IgD-negative memory B cell (primary cell): ENCODE data around the gene CAMK2B. TPM values are rescaled to one million over a fixed set of nuclear protein-coding genes. Genes with fewer than 3 reads are reported as not detected.

Experiments used
- H3K27ac Mint-ChIP-seq, 3 donors: one replicate each; pipeline ENCODE4 v1.8.0; 2020 to 2022; ENCODE audit warnings: mild to moderate bottlenecking in 3 of 3, mixed read lengths in 3 of 3, moderate library complexity in 1 of 3
- H3K27me3 Mint-ChIP-seq: one replicate; pipeline ENCODE4 v1.8.0; 2021; ENCODE audit warnings: mixed read lengths
- H3K36me3 Mint-ChIP-seq: one replicate; pipeline ENCODE4 v1.8.0; 2020; ENCODE audit warnings: mild to moderate bottlenecking, mixed read lengths
- H3K4me1 Mint-ChIP-seq, 3 donors: one replicate each; pipeline ENCODE4 v1.8.0; 2020 to 2022; ENCODE audit warnings: mixed read lengths in 3 of 3, mild to moderate bottlenecking in 1 of 3
- H3K4me3 Mint-ChIP-seq, 4 donors: one replicate each; pipeline ENCODE4 v1.8.0; 2020 to 2022; ENCODE audit warnings: mild to moderate bottlenecking in 4 of 4, mixed read lengths in 4 of 4, moderate library complexity in 3 of 4
- H3K9me3 Mint-ChIP-seq, 3 donors: one replicate each; pipeline ENCODE4 v1.8.0; 2020 to 2021; ENCODE audit warnings: mixed read lengths in 3 of 3, mild to moderate bottlenecking in 1 of 3
- polyA plus RNA-seq: library from polyadenylated mRNA; unstranded; fragments of 300-500 nt; fragmentation: Illumina TruSeq; gene quantifications from one replicate; pipeline ENCODE4 v1.2.3, GENCODE V29; 2021

CAMK2B gene
- polyA plus RNA-seq, 1 donor from 2014 or later = not detected

GRCh38 chr7:44282601-44283171, 42.7 kb downstream of the CAMK2B start:
- Mint-ChIP-seq H3K4me1 (peaks cover 0 to 3% (median 0%) of the 10 kb centered on the region in 3 donors), H3K9me3 (no peaks in the 10 kb centered on the region), H3K36me3 (peaks cover 1% of the 10 kb centered on the region), H3K27ac (no peak overlapping the region), H3K4me3 (no peak overlapping the region), H3K27me3 (no peaks in the 10 kb centered on the region)

DNA sequence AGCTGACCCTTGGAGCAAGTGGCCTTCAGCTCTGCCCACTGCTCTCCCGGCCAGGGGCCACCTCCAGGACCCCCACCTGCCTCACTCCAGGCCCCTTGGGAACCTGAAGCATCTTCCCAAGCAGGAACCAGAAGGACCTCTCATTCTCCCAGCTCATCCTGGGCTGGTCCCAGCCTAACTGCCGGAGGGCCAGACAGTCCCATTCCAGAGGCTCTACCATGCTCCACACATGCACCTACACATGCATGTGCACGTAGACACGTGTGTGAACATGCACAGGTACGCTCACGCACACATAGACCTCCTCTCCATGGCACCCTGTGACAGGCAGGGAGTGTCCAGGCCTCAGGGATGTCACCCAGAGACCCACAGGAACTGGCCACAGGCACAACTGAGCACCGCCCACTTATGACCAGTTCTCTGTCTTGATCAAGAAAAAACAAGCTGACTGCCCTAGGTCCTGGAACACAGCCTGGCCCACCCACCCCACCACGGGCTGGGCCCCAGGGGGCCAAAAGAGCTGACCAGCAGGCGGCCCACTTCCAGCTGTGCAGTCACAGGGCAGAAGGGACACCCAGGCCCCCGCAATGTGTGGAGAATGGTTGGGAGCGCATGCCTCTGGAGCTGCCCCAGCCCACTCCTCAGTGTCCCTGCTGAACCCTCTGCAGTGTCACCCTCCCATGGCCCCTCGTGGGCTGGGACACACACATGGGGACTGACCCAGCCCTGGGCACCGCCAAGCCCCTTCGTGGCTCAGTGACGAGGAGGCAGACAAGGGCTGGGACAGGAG, 43.4 kb downstream of the CAMK2B start:
- no peak overlapping the region for H3K4me3 Mint-ChIP-seq
- peaks cover 1% of the 10 kb centered on the region for H3K36me3 Mint-ChIP-seq
- H3K9me3 Mint-ChIP-seq = no peaks in the 10 kb centered on the region
- H3K4me1 Mint-ChIP-seq = no peaks in the 10 kb centered on the region
- H3K27me3 Mint-ChIP-seq = no peaks in the 10 kb centered on the region
- no peak overlapping the region for H3K27ac Mint-ChIP-seq

DNA sequence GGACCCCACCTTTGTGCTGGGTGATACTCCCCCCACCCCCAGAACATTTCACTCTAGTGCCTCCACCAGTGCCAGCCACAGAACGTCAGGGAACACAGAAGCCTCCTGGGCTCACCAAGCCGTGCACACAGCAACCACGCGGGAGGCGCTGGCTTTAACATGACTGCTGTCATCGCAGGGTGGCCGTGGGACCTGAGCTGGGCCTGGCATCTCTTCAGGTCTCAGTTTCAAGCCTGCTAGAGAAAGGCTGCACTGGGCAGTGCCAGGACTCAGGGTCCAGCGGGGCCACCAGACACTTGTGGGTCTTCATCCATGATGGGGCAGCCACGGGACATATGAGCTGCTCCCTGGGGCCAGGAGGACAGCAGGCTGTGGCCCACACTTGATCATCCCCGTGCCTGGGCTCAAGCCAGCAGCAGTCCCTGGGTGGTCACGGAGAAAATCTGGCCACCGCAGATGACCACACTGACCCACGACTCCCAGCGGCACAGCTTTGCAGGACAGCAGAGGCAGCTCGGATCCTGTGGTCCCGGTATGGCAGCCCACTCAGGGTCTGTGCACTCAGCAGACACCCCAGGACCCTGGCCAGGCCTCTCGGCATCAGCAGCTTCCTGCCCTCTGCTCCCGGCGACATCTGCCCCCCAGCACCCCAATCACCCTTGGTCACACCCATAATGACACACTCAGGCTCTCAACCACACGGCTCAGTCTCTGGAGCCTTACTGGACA, 44.2 kb downstream of the CAMK2B start:
- Mint-ChIP-seq H3K27ac (no peak overlapping the region), H3K9me3 (no peaks in the 10 kb centered on the region), H3K36me3 (peaks cover 1% of the 10 kb centered on the region), H3K4me1 (no peaks in the 10 kb centered on the region), H3K27me3 (no peaks in the 10 kb centered on the region), H3K4me3 (no peak overlapping the region)

DNA sequence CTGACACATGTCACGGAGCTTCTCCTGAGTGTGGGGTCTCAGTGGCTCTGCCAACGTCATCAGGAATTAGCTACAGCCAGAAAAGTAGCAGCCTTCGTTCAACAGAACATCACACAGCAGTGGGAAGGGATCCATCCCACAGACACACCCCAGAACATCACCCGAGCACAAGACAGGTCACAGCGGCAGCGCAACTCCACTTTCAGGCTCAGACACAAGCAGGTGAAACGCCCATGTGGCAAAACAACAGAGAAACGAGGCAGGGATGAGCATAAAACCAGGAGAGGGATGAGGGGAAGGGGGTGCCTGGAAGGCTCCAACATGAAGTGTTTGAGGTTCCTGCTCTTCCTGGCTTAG, 44.8 kb downstream of the CAMK2B start:
- Mint-ChIP-seq H3K36me3 (peaks cover 1% of the 10 kb centered on the region), H3K27ac (no peak overlapping the region), H3K4me1 (no peaks in the 10 kb centered on the region), H3K4me3 (no peak overlapping the region), H3K27me3 (no peaks in the 10 kb centered on the region), H3K9me3 (no peaks in the 10 kb centered on the region)

DNA sequence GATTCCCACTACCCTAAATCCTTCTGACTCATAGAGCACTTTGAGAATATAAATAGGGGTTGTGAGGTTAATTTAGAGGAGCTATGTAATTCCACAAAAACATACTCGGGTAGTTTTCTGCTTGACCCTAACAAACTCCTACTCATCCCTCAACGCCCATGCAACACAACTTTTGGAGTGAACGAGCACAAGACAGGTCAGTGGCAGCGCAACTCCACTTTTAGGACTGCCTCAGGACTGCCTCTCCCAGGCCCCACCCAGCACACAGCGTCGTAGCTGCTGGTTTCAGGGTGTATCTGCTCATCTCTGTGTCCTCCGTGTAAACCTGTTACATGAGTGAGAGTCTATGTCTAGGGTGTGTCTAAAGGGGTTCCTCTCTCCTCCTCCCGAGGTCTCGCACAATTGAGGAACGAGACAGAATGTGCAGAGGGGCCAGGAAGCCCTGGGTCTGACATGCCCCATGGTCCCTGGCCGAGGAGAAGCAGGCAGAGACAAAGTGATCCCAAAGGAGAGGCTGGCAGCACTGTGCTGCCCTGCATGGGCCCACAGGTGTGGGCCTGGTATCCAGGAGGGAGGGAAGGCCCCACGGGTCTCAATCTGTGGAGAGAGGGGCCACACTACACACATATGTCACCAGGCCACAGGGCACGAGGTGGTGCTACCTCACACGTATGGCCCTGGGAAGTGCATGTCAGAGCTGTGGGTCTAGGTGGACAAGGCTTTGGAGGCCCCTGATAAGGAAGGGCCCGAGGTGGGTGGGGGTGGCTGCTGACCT, 45.5 kb downstream of the CAMK2B start:
- Mint-ChIP-seq H3K4me1 (no peaks in the 10 kb centered on the region), H3K9me3 (no peaks in the 10 kb centered on the region), H3K27me3 (no peaks in the 10 kb centered on the region), H3K36me3 (peaks cover 1% of the 10 kb centered on the region), H3K27ac (peak overlapping the region in 1 of 3 donors; percentile 19), H3K4me3 (no peak overlapping the region)

DNA sequence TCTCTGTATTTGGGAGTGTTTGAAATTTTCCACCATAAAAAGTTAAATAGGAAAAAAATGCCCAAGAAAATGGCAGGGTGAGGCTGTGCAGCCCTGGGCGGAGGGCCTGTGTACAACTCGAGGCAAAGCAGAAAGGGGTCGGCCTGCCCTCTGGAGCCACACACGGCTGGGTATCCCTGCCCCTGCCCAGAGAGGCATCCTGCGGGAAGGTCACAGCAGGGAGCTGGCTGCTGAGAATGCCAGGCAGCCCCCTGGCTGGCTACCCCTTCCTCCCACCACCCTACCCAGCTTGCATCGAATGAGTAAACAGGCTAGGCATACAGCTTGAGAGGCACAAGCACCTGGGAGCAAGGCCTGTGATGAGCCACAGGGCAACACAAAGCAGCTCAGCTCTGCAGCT, 46.1 kb downstream of the CAMK2B start:
- H3K36me3 Mint-ChIP-seq = peaks cover 1% of the 10 kb centered on the region
- no peaks in the 10 kb centered on the region for H3K4me1 Mint-ChIP-seq
- H3K4me3 Mint-ChIP-seq = no peak overlapping the region
- H3K9me3 Mint-ChIP-seq = no peaks in the 10 kb centered on the region
- H3K27ac Mint-ChIP-seq = peak overlapping the region in 1 of 3 donors; percentile 19
- H3K27me3 Mint-ChIP-seq = peaks cover 2% of the 10 kb centered on the region

GRCh38 chr7:44278451-44279161, 46.8 kb downstream of the CAMK2B start:
- no peak overlapping the region for H3K4me3 Mint-ChIP-seq
- H3K27ac Mint-ChIP-seq = no peak overlapping the region
- no peaks in the 10 kb centered on the region for H3K36me3 Mint-ChIP-seq
- H3K27me3 Mint-ChIP-seq = peaks cover 3% of the 10 kb centered on the region
- no peaks in the 10 kb centered on the region for H3K9me3 Mint-ChIP-seq
- no peaks in the 10 kb centered on the region for H3K4me1 Mint-ChIP-seq

DNA sequence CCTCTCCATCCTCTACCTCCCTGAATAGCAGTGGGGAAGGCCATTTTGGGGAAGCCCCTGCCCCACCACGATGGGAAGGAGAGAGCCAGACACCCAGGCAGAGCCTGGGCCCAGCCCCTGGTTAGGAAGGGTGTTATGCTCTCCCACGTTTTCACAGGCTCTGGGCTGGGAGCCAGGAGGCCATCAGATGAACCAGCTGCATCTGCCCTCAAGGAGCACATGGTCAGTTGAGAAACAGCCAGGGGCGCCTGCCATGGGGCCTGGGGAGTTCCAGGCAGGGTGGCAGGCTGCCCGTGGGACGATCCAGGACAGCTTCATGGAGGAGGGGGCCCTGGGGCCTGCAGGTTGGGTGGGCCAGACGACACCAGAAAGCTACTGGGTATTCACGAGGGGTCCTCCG, 47.5 kb downstream of the CAMK2B start:
- Mint-ChIP-seq H3K27ac (no peak overlapping the region), H3K4me1 (no peaks in the 10 kb centered on the region), H3K9me3 (no peaks in the 10 kb centered on the region), H3K4me3 (no peak overlapping the region), H3K27me3 (peaks cover 3% of the 10 kb centered on the region), H3K36me3 (no peaks in the 10 kb centered on the region)

- Mint-ChIP-seq H3K4me3 (no peak overlapping the region), H3K4me1 (no peaks in the 10 kb centered on the region), H3K36me3 (no peaks in the 10 kb centered on the region), H3K27ac (no peak overlapping the region), H3K9me3 (no peaks in the 10 kb centered on the region), H3K27me3 (peaks cover 3% of the 10 kb centered on the region)
Measured at GRCh38 chr7:44277391-44277790, 48.0 kb downstream of the CAMK2B start.

- Mint-ChIP-seq H3K4me1 (no peaks in the 10 kb centered on the region), H3K9me3 (no peaks in the 10 kb centered on the region), H3K27ac (no peak overlapping the region), H3K4me3 (peak overlapping the region in 1 of 4 donors; percentile 28), H3K27me3 (peaks cover 3% of the 10 kb centered on the region), H3K36me3 (no peaks in the 10 kb centered on the region)
Measured at GRCh38 chr7:44276571-44277221, 48.7 kb downstream of the CAMK2B start.

GRCh38 chr7:44275957-44276570, 49.3 kb downstream of the CAMK2B start:
- peaks cover 3% of the 10 kb centered on the region for H3K27me3 Mint-ChIP-seq
- H3K36me3 Mint-ChIP-seq = no peaks in the 10 kb centered on the region
- H3K9me3 Mint-ChIP-seq = no peaks in the 10 kb centered on the region
- H3K4me1 Mint-ChIP-seq = no peaks in the 10 kb centered on the region
- H3K27ac Mint-ChIP-seq = no peak overlapping the region
- H3K4me3 Mint-ChIP-seq = no peak overlapping the region

DNA sequence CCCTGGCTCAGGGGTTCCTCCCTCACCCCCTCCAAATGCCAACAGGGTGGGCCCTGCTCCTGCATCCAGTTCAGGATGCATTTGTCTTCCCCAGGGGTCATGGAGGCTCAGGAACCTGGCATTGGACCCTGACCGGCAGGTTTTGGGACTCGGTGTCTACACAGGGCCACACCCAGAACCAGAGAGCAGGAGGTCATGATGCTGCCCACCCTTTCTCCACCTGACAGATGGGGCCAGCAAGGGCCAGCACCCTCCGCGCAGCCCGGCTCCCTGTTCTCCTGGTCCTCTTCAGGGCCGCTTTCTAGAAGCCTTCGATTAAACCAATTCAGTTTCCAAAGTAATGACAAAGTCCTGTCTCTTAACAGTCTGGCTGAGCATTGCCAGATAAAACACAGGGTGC, 50.2 kb downstream of the CAMK2B start:
- Mint-ChIP-seq H3K27me3 (peaks cover 3% of the 10 kb centered on the region), H3K27ac (no peak overlapping the region), H3K4me3 (no peak overlapping the region), H3K4me1 (no peaks in the 10 kb centered on the region), H3K36me3 (no peaks in the 10 kb centered on the region), H3K9me3 (no peaks in the 10 kb centered on the region)

- no peaks in the 10 kb centered on the region for H3K9me3 Mint-ChIP-seq
- peaks cover 3% of the 10 kb centered on the region for H3K27me3 Mint-ChIP-seq
- H3K36me3 Mint-ChIP-seq = no peaks in the 10 kb centered on the region
- no peaks in the 10 kb centered on the region for H3K4me1 Mint-ChIP-seq
- peak overlapping the region in 1 of 3 donors; percentile 62 for H3K27ac Mint-ChIP-seq
- H3K4me3 Mint-ChIP-seq = no peak overlapping the region
Measured at GRCh38 chr7:44274623-44274975, 50.8 kb downstream of the CAMK2B start.
